Activated T-cell treated with anti-CD3 and anti-CD28 coated beads for 4 hours (primary cell): ENCODE measurements around the gene SNAPC2.
"Not testable (repeated sequence)": the region's sequence is repeated elsewhere in the genome, so short reads cannot be mapped to it uniquely, and the experiment has no call there.

Source experiments
- DNase-seq: peaks from one replicate; pipeline ENCODE4 v3.0.0-alpha.2; 2020

The SNAPC2 gene

DNA sequence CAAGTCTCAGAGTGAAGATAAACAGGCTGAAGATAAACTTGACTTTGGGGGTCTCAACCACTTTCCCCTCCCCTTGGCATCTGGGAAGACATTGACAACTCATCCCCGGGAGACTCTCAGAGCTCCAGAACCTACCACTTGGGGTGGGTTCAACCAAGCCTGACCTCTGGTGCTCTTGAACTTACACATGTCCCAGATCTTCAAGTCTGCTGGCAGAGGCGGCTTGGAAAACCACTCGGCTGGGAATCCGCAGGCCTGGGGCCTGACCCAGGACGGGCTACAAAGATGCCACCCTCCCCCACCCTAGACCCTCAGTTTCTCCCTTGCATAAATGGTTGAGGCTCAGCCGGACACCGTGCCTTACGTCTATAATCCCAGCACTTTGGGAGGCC is 31.3 kb upstream of the SNAPC2 start:
- DNase-seq = no peak

DNA sequence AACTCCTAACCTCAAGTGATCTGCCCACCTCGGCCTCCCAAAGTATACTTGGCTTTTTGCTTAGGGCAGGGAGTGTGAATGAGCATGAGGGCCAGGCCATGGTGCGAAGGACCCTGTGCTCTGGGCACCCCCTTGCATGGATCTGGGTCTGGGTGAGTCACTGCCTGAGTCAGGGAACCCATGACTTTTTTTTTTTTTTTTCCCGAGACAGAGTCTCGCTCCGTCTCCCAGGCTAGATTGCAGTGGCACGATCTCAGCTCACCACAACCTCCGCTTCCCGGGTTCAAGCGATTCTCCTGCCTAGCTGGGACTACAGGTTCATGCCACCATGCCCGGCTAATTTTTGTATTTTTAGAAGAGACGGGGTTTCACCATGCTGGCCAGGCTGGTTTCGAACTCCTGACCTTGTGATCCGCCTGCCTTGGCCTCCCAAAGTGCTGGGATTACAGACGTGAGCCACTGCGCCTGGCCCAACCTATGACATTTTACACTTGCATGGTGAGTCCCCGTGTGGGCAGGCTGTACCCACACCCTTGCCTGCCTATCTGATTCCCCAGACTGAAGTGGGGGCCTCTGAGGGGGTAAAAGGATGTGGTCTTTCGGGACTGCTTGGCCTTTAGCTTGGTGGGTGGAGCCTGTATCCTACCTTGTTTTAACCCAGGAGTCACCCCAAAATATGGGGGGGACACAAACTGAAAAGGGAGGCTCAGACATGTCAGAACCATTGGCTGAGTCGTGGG is 26.6 kb upstream of the SNAPC2 start:
- not testable (repeated sequence) for DNase-seq

DNA sequence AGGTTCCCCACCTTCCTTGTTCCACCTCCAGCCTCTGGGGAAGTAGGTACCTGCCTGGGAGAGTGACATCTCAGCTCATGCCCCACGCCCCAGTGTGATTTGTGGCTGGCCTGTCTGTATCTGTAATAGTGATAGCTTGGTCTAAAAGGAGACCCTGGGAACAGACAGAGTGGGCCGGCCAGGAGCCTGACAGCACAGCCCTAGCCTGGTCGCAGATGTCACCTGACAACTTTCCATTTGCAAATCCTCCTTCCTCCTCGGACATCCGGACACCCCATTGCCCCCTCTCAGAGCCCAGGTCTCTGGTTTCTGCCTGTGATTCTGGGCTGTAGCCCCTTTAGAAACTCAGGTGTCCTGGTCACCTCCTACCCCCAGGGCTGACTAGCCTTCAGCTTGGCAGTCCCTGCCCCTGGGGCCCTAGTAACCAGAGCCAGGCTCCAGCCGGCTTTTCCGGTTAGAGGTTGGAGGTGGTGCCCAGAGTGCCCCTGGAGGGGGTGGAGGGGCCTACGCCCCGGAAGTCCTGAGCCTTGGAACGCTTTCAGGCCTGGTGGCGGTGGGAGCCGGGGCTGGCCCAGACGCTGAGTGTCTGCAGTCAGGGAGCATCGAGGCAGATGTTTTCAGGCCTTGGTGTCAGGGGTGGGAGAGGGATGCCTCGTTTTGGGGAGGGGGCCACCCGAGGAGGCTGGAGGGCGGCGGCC is 25.4 kb upstream of the SNAPC2 start:
- DNase-seq = no peak

DNA sequence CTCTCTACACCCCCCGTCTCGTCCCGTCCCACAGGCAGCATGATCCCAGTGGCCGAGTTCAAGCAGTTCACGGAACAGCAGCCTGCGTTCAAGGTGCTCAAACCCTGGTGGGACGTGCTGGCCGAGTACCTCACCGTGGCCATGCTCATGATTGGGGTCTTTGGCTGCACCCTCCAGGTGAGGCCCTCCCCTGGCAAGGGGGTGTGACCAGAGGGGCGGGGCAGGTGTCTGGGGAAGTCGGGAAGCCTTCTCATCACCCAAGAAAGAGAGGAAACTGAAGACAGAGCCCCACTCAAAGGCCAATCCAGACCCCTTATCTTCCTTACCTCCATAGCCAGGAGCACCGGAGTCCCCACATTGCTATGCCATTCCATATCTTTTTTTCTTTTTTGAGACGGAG is 24.6 kb upstream of the SNAPC2 start:
- DNase-seq = no peak

DNA sequence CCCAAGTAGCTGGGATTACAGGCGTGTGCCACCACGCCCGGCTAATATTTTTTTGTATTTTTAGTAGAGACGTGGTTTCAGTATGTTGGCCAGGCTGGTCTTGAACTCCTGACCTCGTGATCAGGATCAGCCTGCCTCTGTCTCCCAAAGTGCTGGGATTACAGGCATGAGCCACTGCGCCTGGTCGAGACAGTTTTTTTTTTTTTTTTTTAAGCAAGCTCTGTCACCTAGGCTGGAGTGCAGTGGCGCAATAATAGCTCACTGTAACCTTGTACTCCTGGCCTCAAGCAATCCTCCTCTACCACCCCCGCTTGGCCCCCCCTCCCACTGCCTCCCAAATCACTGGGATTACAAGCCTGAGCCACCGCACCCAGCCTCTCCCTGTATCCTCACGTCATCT is 22.8 kb upstream of the SNAPC2 start:
- no peak for DNase-seq

DNA sequence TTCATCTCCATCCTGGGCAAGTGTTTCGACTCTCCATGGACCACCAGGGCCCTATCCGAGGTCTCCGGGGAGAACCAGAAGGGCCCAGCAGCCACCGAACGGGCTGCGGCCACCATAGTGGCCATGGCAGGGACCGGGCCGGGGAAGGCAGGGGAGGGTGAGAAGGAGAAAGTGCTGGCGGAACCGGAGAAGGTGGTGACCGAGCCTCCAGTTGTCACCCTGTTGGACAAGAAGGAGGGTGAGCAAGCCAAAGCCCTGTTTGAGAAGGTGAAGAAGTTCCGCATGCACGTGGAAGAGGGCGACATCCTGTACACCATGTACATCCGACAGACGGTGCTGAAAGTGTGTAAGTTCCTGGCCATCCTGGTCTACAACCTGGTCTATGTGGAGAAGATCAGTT is 21.2 kb upstream of the SNAPC2 start:
- no peak for DNase-seq

DNA sequence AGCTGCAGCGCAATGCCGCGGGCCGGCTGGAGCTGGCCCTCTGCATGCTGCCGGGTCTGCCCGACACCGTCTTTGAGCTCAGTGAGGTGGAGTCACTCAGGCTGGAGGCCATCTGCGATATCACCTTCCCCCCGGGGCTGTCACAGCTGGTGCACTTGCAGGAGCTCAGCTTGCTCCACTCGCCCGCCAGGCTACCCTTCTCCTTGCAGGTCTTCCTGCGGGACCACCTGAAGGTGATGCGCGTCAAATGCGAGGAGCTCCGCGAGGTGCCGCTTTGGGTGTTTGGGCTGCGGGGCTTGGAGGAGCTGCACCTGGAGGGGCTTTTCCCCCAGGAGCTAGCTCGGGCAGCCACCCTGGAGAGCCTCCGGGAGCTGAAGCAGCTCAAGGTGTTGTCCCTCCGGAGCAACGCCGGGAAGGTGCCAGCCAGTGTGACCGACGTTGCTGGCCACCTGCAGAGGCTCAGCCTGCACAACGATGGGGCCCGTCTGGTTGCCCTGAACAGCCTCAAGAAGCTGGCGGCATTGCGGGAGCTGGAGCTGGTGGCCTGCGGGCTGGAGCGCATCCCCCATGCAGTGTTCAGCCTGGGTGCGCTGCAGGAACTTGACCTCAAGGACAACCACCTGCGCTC is 20.3 kb upstream of the SNAPC2 start:
- no peak for DNase-seq

DNA sequence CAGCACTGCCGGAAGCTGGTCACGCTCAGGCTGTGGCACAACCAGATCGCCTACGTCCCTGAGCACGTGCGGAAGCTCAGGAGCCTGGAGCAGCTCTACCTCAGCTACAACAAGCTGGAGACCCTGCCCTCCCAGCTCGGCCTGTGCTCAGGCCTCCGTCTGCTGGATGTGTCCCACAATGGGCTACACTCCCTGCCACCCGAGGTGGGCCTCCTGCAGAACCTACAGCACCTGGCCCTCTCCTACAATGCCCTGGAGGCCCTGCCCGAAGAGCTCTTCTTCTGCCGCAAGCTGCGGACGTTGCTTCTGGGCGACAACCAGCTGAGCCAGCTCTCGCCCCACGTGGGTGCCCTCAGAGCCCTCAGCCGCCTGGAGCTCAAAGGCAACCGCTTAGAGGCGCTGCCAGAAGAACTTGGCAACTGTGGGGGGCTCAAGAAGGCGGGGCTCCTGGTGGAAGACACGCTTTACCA is 19.7 kb upstream of the SNAPC2 start:
- DNase-seq = no peak

DNA sequence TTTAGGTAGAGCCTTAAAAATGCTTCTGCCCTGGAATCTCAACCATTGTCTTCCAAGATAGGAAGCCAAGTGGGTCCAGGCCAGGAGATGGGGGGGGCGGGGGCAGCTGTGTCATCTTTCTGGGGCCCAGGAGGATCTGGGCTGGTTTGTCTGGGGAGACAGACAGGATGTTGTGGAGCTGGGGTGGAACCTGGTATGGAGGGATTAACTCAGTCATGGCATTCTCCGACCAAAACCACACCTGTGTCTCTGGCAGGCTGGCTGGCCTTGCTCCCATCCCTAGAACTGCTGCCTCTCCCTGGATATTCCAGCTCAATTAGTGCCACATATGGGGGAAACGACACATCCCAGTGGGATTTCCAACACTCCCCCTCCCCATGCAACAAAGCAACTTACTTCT is 19.2 kb upstream of the SNAPC2 start:
- DNase-seq = no peak

DNA sequence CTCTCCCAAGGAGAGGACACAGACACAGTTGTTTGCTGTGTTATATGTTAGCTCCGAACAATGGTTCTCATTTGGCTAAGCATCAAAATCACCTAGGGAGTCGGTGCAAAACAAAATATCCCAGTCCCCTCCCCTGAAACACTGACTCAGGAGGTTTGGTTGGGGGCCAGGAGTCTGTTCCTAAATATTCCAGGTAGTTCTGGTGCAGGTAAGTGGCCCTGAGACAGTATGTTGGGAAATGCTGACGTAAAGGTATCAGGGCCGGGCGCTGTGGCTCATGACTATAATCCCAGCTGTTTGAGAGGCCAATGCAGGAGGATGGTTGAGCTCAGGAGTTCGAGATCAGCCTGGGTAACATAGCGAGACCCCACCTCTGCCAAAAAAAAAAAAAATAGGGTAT is 18.8 kb upstream of the SNAPC2 start:
- DNase-seq = no peak

DNA sequence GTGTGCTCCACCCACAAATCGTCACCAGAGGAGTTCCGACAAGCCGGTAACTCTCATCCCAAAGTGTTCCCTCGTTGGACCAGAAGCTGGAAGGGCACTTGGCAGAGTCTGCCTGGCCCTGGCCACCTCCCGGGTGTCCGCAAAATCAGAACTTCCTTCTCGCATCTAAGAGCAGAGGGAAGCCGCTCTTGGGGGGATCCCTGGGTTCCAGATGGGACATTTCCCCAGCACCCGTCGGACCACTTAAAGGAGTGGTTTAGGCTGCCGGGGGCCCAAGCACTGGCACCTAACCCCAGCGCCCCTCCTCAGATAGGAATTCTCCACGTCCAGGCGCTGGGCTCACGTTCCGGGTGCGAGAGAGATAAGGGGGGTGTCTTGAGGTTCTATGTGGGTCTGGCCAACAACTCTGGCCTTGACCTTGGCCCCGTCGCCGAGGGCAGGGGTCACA is 17.3 kb upstream of the SNAPC2 start:
- DNase-seq = no peak

DNA sequence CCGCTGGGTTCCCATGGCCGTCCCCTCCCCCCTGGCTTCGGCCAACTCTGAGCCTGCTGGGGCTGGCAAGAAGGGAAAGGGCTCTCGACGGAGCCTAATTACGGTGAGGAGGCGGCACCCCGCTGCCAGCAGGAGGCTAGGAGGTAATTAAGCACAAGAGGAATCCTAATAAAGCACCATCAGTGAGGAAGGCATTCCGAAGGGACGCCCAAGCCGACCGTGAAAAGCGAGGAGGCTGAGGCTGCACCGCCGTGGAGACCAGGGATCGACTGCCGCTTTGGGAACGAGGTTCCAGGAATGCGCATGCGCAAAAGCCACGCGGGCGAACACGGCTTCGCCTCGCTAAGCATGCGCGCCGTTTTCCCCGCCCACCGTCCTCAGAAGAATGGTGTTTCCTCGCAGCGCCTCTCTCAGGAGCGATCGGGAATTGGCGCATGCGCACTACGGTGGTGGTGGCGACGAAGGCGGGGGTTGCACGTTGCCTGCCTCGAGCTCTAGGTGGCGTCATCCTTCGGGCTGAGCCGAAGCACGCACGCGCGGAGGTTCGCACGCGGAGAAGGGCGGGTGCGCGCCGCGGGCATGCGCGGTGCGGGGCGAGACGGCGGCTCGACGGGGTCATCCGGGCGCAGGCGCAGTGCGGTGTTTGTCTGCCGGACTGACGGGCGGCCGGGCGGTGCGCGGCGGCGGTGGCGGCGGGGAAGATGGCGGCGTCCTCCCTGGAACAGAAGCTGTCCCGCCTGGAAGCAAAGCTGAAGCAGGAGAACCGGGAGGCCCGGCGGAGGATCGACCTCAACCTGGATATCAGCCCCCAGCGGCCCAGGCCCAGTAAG is 16.7 kb upstream of the SNAPC2 start, which contains the start of gene MAP2K7:
MAP2K7 (plus strand) TSS at position 634 of the 830 bp plus-strand sequence; CDS start at position 702, 68 bp downstream.
- peak; percentile 100 for DNase-seq

DNA sequence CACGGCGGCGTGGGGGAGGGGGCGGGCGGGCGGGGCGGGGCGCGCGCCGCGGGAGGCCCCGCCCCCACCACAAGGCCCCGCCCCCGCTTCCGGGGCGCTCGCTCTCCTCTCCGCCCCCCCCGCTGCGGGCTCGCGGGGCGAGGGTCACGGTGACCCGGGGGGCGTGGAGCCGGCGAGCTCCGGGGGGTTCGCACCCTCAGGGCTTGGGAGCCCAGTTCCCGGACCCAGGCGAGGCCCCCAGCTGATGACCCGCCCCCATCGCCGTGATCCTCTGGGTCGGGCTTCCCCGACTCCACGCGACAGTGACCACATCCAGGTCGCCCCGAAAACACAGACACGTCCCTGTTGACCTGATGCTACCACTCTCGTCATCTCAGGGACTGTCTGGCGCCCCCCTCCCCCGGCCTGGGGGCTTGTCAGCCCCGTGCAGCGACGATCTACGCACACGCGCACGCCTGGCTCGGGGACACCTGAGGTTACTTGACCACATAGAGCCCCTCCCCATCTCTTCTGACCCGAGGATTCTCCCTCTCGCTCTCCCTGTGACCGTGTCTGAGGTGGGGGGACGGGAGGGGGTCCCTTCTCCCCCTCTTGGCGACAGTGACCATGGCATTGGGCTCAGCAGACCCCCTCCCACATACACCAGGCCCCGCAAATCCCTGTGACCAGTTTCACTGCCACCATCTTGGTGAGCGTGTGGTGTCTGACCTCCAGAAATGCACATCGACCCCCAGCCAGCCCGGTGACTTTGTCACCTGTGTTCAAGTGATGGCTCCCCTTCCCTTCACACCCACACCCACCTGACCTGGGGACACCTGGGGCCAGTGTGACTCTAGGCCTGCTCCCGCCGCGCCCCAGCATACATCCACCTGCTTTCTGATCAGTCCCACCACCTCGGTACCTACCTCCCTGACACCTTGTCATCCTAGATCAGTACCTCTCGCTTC is 15.8 kb upstream of the SNAPC2 start:
- DNase-seq = no peak

DNA sequence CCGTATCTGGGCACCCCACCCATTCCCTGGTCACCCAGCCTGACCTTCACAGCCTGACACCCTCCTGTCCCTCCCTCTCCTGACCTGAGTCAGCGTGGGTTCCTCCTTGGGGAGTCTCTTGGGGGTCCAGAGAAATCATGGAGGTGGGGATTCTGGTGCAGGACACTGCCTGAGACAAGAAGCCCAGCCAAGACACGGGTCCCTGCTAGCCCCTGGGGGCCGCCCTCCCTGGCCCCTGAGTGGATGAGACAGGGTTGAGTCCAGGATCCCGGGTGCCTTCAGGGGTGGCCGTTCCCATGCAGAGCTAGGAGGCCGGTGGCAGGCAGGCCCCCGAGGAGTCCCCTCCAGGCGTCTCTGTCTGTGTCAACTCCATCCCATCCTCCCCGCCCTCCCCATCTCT is 14.9 kb upstream of the SNAPC2 start:
- DNase-seq = no peak

DNA sequence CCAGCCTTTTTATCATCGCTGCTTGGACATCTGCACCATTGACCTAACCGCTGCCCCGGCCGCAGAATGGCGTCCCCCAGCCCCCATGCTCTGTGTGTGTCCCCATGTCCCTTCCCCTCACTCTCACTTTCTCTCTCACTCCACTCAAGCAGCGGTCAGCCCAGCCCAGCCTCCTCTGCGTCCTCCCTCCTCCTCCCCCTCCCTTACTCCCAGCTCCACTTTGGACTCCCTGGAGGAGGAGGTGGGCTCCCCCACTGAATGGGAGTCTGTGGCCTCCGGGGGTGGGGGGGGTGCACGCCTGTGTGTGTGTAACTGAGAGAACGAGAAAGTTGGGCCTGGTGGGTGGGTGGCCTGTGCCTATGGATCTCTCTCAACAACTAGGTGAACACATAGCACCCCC is 14.3 kb upstream of the SNAPC2 start:
- no peak for DNase-seq

DNA sequence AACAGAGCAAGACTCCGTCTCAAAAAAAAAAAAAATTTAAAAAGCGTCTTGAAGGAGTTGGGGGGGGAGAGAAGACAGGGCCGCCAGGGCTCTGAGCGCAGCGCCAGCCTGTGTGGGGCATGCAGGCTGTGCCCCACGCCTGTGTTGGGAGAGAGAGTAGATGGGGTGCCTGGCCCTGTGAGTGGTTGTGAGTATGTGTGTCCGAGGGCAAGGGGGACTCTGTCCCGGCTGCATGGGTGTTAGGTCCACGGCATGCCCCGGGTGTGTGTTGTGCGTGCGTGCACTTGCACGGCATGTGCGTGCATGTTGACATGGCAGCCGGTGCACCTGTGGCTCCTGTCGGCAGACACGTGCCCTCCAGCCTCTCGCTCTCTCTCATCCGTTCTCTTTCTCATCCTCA is 13.0 kb upstream of the SNAPC2 start:
- DNase-seq = no peak

DNA sequence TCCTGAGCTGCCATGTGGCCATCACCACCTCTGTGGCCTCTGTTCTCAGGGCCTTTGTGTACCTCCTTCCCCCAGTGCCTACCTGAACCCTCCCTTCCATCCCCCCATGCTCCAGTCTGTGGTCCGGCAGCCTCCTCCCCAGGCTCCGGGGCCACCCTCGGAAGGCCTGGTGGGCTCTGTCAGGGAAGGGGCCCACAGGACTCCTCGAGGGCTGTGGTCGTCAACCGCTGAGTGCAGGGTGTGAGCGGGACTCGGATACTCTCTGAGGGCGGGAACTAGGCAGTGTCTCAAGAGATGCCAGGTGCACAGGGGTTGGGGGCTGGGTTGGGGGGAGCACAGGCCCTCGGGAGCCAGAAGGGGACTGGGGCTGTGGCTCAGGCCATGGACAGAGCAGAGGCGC is 12.6 kb upstream of the SNAPC2 start:
- DNase-seq = no peak

DNA sequence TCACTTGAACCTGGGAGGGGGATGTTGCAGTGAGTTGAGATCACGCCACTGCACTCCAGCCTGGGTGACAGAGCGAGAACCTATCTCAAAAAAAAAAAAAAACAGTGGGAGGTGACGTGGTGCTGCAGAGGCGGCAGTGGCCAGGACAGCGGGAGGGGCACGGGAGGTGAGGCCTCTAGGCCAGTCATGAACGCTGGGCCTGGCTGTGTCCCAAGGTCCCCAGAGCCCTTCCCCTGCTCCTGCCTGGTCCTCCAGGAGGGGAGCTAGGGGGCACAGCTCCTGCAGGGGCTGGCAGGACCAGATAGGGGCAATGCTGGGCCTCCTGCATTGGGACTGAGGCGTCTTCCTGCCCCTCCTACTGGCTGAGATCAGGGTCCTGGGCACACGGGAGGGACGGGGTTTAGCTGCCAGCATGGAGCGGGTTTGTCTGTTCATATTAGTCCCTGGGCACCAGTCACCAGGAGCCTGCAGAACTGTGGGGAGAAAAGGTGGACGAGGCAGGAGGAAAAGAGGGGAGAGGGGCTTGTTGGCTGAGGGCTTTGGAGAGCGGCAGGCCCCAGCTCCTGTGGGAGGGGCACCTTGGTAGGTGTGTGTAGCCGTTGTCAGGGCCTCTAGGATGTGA is 11.9 kb upstream of the SNAPC2 start:
- DNase-seq = no peak

DNA sequence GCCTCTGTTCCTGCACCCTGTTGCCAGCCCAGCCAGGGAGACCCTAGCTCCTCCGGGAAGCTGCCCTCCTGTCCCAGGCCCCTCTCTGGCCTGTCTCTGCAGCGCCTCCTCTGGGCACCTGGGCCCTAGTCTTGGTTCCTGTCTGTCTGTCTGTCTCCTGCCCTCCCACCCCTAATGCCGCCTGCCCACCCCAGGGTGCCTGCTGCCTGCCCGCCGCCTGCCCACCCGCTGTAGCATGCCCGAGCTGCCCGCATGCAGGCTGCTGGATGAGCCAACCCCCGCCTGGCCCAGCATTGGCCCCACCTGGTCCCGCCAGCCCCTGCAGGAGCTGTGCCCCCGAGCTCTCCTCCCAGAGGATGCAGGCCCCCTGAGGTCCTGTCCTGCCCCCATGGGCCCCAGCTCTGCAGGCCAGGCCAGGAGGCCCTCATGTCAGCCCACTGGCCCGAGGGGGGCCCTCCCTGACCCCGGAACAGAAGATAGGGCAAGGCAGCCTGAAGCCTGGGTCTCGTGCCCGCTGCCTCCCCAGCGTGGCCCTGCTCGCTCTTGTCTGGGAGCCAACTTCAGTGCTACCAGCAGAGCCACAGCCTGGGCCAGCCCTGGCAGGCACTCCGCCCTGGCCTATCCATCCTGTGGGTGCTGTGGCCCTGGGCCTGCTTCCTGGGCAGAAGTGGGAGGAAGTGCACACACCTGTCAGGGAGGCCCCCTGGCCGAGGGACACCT is 11.2 kb upstream of the SNAPC2 start:
- no peak for DNase-seq

DNA sequence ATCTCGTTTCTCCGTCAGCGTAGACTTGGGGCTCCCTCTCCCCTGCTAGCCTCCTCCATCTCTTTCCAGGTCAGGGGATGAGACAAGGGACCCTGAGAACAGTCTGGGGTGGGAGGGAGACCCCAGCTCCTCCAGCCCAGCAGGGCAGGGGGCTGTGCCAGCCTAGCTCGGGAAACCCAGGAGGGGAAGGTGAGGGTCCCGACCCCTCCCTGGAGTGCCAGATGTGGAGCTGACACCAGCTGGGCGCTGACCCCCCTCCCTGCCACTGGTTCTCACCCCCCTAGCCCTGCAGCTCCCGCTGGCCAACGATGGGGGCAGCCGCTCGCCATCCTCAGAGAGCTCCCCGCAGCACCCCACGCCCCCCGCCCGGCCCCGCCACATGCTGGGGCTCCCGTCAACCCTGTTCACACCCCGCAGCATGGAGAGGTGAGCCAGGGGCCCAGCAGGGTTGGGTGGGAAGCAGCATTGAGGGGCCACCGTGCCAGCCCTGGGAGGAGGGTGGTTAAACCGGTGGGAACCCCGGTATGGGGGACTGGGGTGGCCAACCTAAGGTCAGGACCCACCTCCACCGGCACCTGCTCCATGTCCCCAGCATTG is 10.6 kb upstream of the SNAPC2 start:
- DNase-seq = no peak
